ENCODE results near the gene IGFL4.

DNA sequence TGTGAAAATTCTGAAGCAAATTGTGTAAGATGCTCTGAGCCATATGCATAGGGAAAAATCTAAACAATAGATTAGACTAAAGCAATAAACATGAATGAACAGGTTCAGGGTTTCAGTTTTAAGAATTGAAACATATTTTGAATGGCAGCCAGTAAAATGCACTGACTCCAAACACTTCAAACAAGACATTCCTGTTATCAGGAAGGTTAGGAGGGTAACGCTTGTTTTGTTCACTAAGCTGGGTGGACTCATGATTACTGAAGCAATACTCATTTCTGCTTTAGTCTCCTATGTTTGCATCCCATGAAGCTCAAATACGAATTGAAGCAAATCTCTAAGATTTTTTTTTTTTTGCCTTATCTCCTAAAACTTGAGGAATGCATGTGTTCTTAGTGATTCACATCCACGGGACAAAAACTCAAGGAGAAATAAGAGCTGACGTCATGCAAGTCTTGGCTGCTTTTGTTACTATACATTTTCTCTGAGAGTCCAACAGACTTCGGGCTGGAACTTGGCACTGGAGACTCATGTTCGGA is 29.1 kb upstream of the IGFL4 start:
- TF ChIP-seq CTCF (IDR thresholded peaks at IDR 0.05) (no peak), POLR2A (IDR thresholded peaks at IDR 0.05) (no peak), POLR2AphosphoS5 (IDR thresholded peaks at IDR 0.05) (no peak), EP300 (IDR thresholded peaks at IDR 0.05) (no peak)

All from stomach (tissue), 4 donors.